Measurements from ENCODE around the gene C1orf141.

DNA sequence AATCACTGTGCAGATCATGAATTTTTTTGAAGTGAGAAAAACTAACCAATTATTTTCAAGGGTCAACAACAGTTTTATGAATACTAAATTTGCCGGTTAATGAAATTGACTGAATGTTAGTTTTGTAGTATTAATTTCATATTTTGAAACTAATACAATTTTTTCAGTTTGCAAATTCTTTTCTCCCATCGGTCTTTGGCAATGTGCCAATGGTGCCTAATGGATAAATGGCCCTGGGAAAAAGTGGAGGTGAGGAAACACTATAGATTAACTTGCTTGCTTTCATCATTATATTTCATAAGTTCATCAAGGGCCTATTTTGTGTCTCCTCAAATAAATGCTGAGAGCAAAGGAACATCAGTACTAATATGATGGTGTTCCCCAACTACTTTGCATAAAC is 4.1 kb downstream of the C1orf141 start:
- TF ChIP-seq POLR2A (IDR thresholded peaks at IDR 0.05) = no peak
- no peak for TF ChIP-seq CTCF (IDR thresholded peaks at IDR 0.05)

Data from adrenal gland (tissue), 5 donors.